ENCODE measurements around the gene DDX51. TPM values are rescaled to one million over a fixed set of nuclear protein-coding genes. Genes with fewer than 3 reads are reported as not detected.

Gene DDX51, protein sequence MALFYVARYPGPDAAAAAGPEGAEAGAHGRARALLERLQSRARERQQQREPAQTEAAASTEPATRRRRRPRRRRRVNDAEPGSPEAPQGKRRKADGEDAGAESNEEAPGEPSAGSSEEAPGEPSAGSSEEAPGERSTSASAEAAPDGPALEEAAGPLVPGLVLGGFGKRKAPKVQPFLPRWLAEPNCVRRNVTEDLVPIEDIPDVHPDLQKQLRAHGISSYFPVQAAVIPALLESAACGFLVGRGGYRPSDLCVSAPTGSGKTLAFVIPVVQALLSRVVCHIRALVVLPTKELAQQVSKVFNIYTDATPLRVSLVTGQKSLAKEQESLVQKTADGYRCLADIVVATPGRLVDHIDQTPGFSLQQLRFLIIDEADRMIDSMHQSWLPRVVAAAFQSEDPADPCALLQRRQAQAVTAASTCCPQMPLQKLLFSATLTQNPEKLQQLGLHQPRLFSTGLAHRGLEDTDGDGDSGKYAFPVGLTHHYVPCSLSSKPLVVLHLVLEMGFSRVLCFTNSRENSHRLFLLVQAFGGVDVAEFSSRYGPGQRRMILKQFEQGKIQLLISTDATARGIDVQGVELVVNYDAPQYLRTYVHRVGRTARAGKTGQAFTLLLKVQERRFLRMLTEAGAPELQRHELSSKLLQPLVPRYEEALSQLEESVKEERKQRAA
- 11.7 and 13.0 TPM in 2 replicates for total RNA-seq

GRCh38 chr12:132144115-132144809 is at the start of gene DDX51, which contains the start of gene NOC4L:
TSS of gene DDX51 (minus strand) at chr12:132144319. CDS start at chr12:132144296, 23 bp downstream.
TSS of gene NOC4L (plus strand) at chr12:132144457. CDS start at chr12:132144489, 32 bp downstream.

Other genes starting within 250 kb of the DDX51 start
- 4.0 and 9.4 TPM in 2 replicates for gene ULK1, start 249.7 kb downstream of the DDX51 start, total RNA-seq
- gene PUS1, start 215.0 kb downstream of the DDX51 start, total RNA-seq, result 20.0 and 23.9 TPM in 2 replicates
- gene EP400, start 194.4 kb downstream of the DDX51 start, total RNA-seq, result 5.0 and 6.1 TPM in 2 replicates
- 15.6 and 16.8 TPM in 2 replicates for gene NOC4L, start 138 bp upstream of the DDX51 start, total RNA-seq
- 0.29 and 0.89 TPM in 2 replicates for gene GALNT9, start 185.3 kb upstream of the DDX51 start, total RNA-seq

All from myometrial cell (primary cell).